Keratinocyte (primary cell): ENCODE results near the gene KDM8. TPM values are rescaled to one million over a fixed set of nuclear protein-coding genes. Genes with fewer than 3 reads are reported as not detected.

Source experiments
- DNase-seq: peaks from one replicate; pipeline ENCODE4 v3.0.0-alpha.2; 2011; ENCODE audit warnings: low read depth, missing footprints, low spot score
- FAIRE-seq: peaks from 2 replicates; lab custom pipeline; 2011; peaks lifted over from hg19 to GRCh38; lab: Jason Lieb, UNC
- H2AFZ ChIP-seq: 2 replicates; pipeline ENCODE4 v1.6.0; 2012; ENCODE audit warnings: low read length, control low read depth, inconsistent platforms; ENCODE audit not compliant: control insufficient read depth
- H3K27ac ChIP-seq: 2 replicates; pipeline ENCODE4 v1.5.1; 2011; ENCODE audit warnings: low read length; ENCODE audit not compliant: control insufficient read depth, insufficient read depth
- H3K27me3 ChIP-seq: 3 replicates; pipeline ENCODE4 v1.6.0; 2011; ENCODE audit warnings: low read length; ENCODE audit not compliant: control insufficient read depth, insufficient read depth; ENCODE audit errors: extremely low read depth
- H3K36me3 ChIP-seq, 2 experiments: 2 replicates in 1 of 2; 3 replicates in 1 of 2; pipeline ENCODE4 v1.5.1; 2011; ENCODE audit warnings: low read length in 2 of 2, mild to moderate bottlenecking in 1 of 2; ENCODE audit not compliant: control insufficient read depth in 2 of 2, insufficient read depth in 2 of 2; ENCODE audit errors: extremely low read depth in 1 of 2
- H3K4me1 ChIP-seq: 3 replicates; pipeline ENCODE4 v1.5.1; 2011; ENCODE audit warnings: low read length; ENCODE audit not compliant: control insufficient read depth, insufficient read depth; ENCODE audit errors: extremely low read depth
- H3K4me2 ChIP-seq: 3 replicates; pipeline ENCODE4 v1.6.0; 2011; ENCODE audit warnings: low read depth, low read length; ENCODE audit not compliant: control insufficient read depth, insufficient read depth; ENCODE audit errors: extremely low read depth
- H3K4me3 ChIP-seq, 3 experiments: fragments of 200-600 bp in 1 of 3; sonication (generic) in 1 of 3; 2 replicates in 2 of 3; 3 replicates in 1 of 3; pipeline ENCODE4 v1.5.1; 2011 to 2016; ENCODE audit warnings: low read length in 3 of 3, mild to moderate bottlenecking in 3 of 3, control low read depth in 2 of 3, inconsistent platforms in 1 of 3, low read depth in 1 of 3, mixed read lengths in 1 of 3, mixed run types in 1 of 3, moderate library complexity in 1 of 3; ENCODE audit not compliant: control insufficient read depth in 2 of 3, insufficient read depth in 2 of 3; ENCODE audit errors: extremely low read depth in 1 of 3
- H3K79me2 ChIP-seq: 2 replicates; pipeline ENCODE4 v1.6.0; 2012; ENCODE audit warnings: low read length; ENCODE audit not compliant: control insufficient read depth, insufficient read depth
- H3K9ac ChIP-seq: 3 replicates; pipeline ENCODE4 v1.6.0; 2011; ENCODE audit warnings: low read length; ENCODE audit not compliant: control insufficient read depth, insufficient read depth; ENCODE audit errors: extremely low read depth
- H3K9me1 ChIP-seq: 3 replicates; pipeline ENCODE4 v1.6.0; 2011; ENCODE audit warnings: low read length; ENCODE audit not compliant: control insufficient read depth, insufficient read depth; ENCODE audit errors: extremely low read depth
- H3K9me3 ChIP-seq: 2 replicates; pipeline ENCODE4 v1.5.1; 2012; ENCODE audit warnings: low read depth, low read length; ENCODE audit not compliant: control insufficient read depth
- H4K20me1 ChIP-seq: 3 replicates; pipeline ENCODE4 v1.6.0; 2011; ENCODE audit warnings: low read length; ENCODE audit not compliant: control insufficient read depth, insufficient read depth; ENCODE audit errors: extremely low read depth
- CTCF ChIP-seq, 3 experiments: IDR thresholded peaks in 1 of 3; conservative IDR thresholded peaks in 1 of 3; optimal IDR thresholded peaks in 1 of 3; 2 replicates in 2 of 3; 3 replicates in 1 of 3; pipeline versions ENCODE3 to v1.5.1; 2011; ENCODE audit warnings: low read length in 3 of 3, mild to moderate bottlenecking in 3 of 3, moderate library complexity in 2 of 3, control low read depth in 1 of 3, inconsistent platforms in 1 of 3; ENCODE audit not compliant: insufficient read depth in 2 of 3; ENCODE audit errors: extremely low read depth in 1 of 3
- EZH2 ChIP-seq: IDR thresholded peaks from one replicate; pipeline ENCODE4 v1.6.1; 2012; ENCODE audit warnings: inconsistent platforms, mild to moderate bottlenecking, low read length, moderate library complexity
- dilution Hi-C: fragments of 300-500 bp; cut with MboI; formaldehyde crosslinking; loops from one replicate; pipeline ENCODE4 v1.7.0; 2020; ENCODE audit warnings: low sequenced_read_pairs; ENCODE audit not compliant: extremely low pct_ligation_motif_present
- polyA plus RNA-seq, 5 experiments: library from polyadenylated mRNA; depleted of rRNA in 3 of 5; stranded (reverse) in 3 of 5; stranded (forward) in 1 of 5; unstranded in 1 of 5; fragments of >200 nt; gene quantifications; 1 replicate in 1 of 5; 2 replicates in 3 of 5; 3 replicates in 1 of 5; pipeline versions ENCODE4 v1.2.1 to v1.2.3, GENCODE V29; 2011 to 2012; ENCODE audit warnings: missing spikeins in 2 of 5, low read depth in 1 of 5, low replicate concordance in 1 of 5

KDM8 gene
- polyA plus RNA-seq, 1 donor (not counting 4 experiments of a cell fraction or from before 2014, with no cell fraction given), result 1.5 TPM

GRCh38 chr16:27267037-27267677 is 63.8 kb downstream of the KDM8 start:
- peak overlapping the region; percentile 93 for H3K4me2 ChIP-seq
- no peaks in the 10 kb centered on the region for H3K9me3 ChIP-seq
- no peak overlapping the region for H3K9ac ChIP-seq
- H3K27me3 ChIP-seq, result no peaks in the 10 kb centered on the region
- no peak for DNase-seq
- peaks cover 18% of the 10 kb centered on the region for H3K79me2 ChIP-seq
- no peak overlapping the region for H2AFZ ChIP-seq
- no peaks in the 10 kb centered on the region for H4K20me1 ChIP-seq
- H3K36me3 ChIP-seq, result peaks cover 0 to 3% of the 10 kb centered on the region in 2 experiments
- H3K4me1 ChIP-seq, result peaks cover 28% of the 10 kb centered on the region
- peak overlapping the region in 1 of 3 experiments; percentile 90 for H3K4me3 ChIP-seq
- TF ChIP-seq CTCF (optimal IDR thresholded peaks at IDR 0.05 in 1 of 3, IDR thresholded peaks at IDR 0.05 in 1 of 3, conservative IDR thresholded peaks at IDR 0.05 in 1 of 3; ENCODE audit: extremely low read depth in 1 of 3, insufficient read depth in 2 of 3, low read length in 3 of 3) (no peak), EZH2 (no peak)
- FAIRE-seq, result no peak
- no peak overlapping the region for H3K27ac ChIP-seq
- no peaks in the 10 kb centered on the region for H3K9me1 ChIP-seq
- dilution Hi-C loops, result no loop called here

- no peaks in the 10 kb centered on the region for H4K20me1 ChIP-seq
- FAIRE-seq (no peak), DNase-seq (peak; percentile 54)
- peak within 1 kb of the TSS; percentile 90 to 95 (median 92) for H3K4me3 ChIP-seq
- no peaks in the 10 kb centered on the region for H3K27me3 ChIP-seq
- peak within 1 kb of the TSS; percentile 93 for H3K4me2 ChIP-seq
- no peaks in the 10 kb centered on the region for H3K9me1 ChIP-seq
- H3K36me3 ChIP-seq, result peaks cover 0 to 3% of the 10 kb centered on the region in 2 experiments
- H3K27ac ChIP-seq, result peak within 1 kb of the TSS; percentile 88
- H2AFZ ChIP-seq, result peak within 1 kb of the TSS; percentile 99
- H3K4me1 ChIP-seq, result peaks cover 27% of the 10 kb centered on the region
- TF ChIP-seq CTCF (optimal IDR thresholded peaks at IDR 0.05 in 1 of 3, IDR thresholded peaks at IDR 0.05 in 1 of 3, conservative IDR thresholded peaks at IDR 0.05 in 1 of 3; ENCODE audit: extremely low read depth in 1 of 3, insufficient read depth in 2 of 3, low read length in 3 of 3) (peak in 2 of 3 experiments; percentile 11 to 27), EZH2 (no peak)
- H3K9me3 ChIP-seq, result no peaks in the 10 kb centered on the region
- peak within 1 kb of the TSS; percentile 89 for H3K9ac ChIP-seq
- peaks cover 11% of the 10 kb centered on the region for H3K79me2 ChIP-seq
- dilution Hi-C loops, result no loop called here
Measured at GRCh38 chr16:27268376-27269299, 65.3 kb downstream of the KDM8 start, which contains the start of gene NSMCE1. TSS of gene NSMCE1 (minus strand) at chr16:27268772. CDS start at chr16:27257570, 11,202 bp downstream.
